HCT116 (cell line): ENCODE results near the gene SEMA4F. TPM values are rescaled to one million over a fixed set of nuclear protein-coding genes. Genes with fewer than 3 reads are reported as not detected.

Experiments used
- ATAC-seq: fragments of 200-7000 bp; cut with Tn5 transposase; 2 replicates; pipeline ENCODE4 v1.9.1; 2020; ENCODE audit warnings: mild to moderate bottlenecking, moderate library complexity
- BruUV-seq: library from RNA; stranded (reverse); fragments of 400-500 nt; replicated peaks from 2 replicates; lab custom pipeline; 2021; lab: Mats Ljungman, UMichigan
- CTCF ChIA-PET: fragments of 300-600 bp; sonication (Branson Sonifier 250); formaldehyde crosslinking; loops from one replicate; lab custom pipeline; 2021; ENCODE audit warnings: antibody characterized with exemption; lab: Charles Lee
- POLR2A ChIA-PET: fragments of 300-600, 350-600 bp; sonication (Branson Sonifier 250); formaldehyde crosslinking; loops from one replicate; lab custom pipeline; 2021; ENCODE audit warnings: antibody characterized with exemption; lab: Charles Lee
- RAD21 ChIA-PET, 2 experiments: fragments of 300-600 bp; sonication (Branson Sonifier 250); formaldehyde crosslinking; loops; one replicate each; lab custom pipeline; 2023; ENCODE audit warnings: low total read pairs in 2 of 2; ENCODE audit not compliant: uncharacterized antibody in 2 of 2, unreplicated experiment in 2 of 2, low non-redundant PET in 1 of 2; lab: Charles Lee
- DNase-seq: peaks from one replicate; pipeline ENCODE4 v3.0.0-alpha.2; 2010; ENCODE audit warnings: low read depth, low spot score
- H2AFZ ChIP-seq: fragments of 200-600 bp; shearing (Covaris generic), sonication (generic); 2 replicates; pipeline ENCODE4 v1.6.1; 2017; ENCODE audit warnings: low read depth, mixed run types, mixed read lengths, antibody characterized with exemption, low read length; ENCODE audit not compliant: poor library complexity, severe bottlenecking
- H3K27ac ChIP-seq: 2 replicates; pipeline ENCODE4 v1.5.1; 2012; ENCODE audit warnings: low read depth, low read length
- H3K27me3 ChIP-seq: fragments of 200-600 bp; sonication (generic); 2 replicates; pipeline ENCODE4 v1.6.1; 2016; ENCODE audit warnings: mixed run types, low read length, mixed read lengths; ENCODE audit not compliant: insufficient read depth
- H3K36me3 ChIP-seq, 2 experiments: fragments of 200-500 bp in 1 of 2; fragments of 200-600 bp in 1 of 2; sonication (Bioruptor generic) in 1 of 2; sonication (generic) in 1 of 2; 2 replicates each; pipeline versions ENCODE4 v1.5.1 to v1.6.1; 2014 to 2016; ENCODE audit warnings: low read length in 2 of 2, inconsistent platforms in 1 of 2, mixed read lengths in 1 of 2, mixed run types in 1 of 2; ENCODE audit not compliant: insufficient read depth in 2 of 2, control insufficient read depth in 1 of 2
- H3K4me1 ChIP-seq, 2 experiments: fragments of 200-600 bp in 1 of 2; sonication (generic) in 1 of 2; 2 replicates each; pipeline versions ENCODE4 v1.5.1 to v1.6.1; 2012 to 2017; ENCODE audit warnings: low read length in 2 of 2, inconsistent platforms in 1 of 2, mild to moderate bottlenecking in 1 of 2, mixed read lengths in 1 of 2, mixed run types in 1 of 2, moderate library complexity in 1 of 2; ENCODE audit not compliant: insufficient read depth in 2 of 2, control insufficient read depth in 1 of 2
- H3K4me2 ChIP-seq: fragments of 200-600 bp; sonication (generic); 2 replicates; pipeline ENCODE4 v1.6.1; 2017; ENCODE audit warnings: mixed run types, low read length, mixed read lengths
- H3K4me3 ChIP-seq, 2 experiments: fragments of 200-600 bp in 1 of 2; sonication (generic) in 1 of 2; replicated peaks in 1 of 2; 2 replicates each; pipeline ENCODE4 v1.5.1; 2011 to 2016; ENCODE audit warnings: low read length in 2 of 2, control low read depth in 1 of 2, low read depth in 1 of 2, mild to moderate bottlenecking in 1 of 2, mixed read lengths in 1 of 2, mixed run types in 1 of 2
- H3K79me2 ChIP-seq: fragments of 200-600 bp; sonication (generic); 2 replicates; pipeline ENCODE4 v1.6.1; 2017; ENCODE audit warnings: mild to moderate bottlenecking, mixed run types, low read length, moderate library complexity, mixed read lengths; ENCODE audit not compliant: insufficient read depth
- H3K9ac ChIP-seq: fragments of 200-600 bp; sonication (generic); 2 replicates; pipeline ENCODE4 v1.6.1; 2016; ENCODE audit warnings: low read length, mixed read lengths
- H3K9me2 ChIP-seq: fragments of 200-600 bp; sonication (generic), shearing (Covaris generic); 2 replicates; pipeline ENCODE4 v1.6.1; 2017; ENCODE audit warnings: mixed run types, mild to moderate bottlenecking, moderate library complexity; ENCODE audit not compliant: insufficient read depth
- H3K9me3 ChIP-seq, 2 experiments: fragments of 200-500 bp in 1 of 2; fragments of 200-600 bp in 1 of 2; sonication (Bioruptor generic) in 1 of 2; sonication (generic) in 1 of 2; 2 replicates each; pipeline ENCODE4 v1.6.1; 2014 to 2017; ENCODE audit warnings: low read length in 2 of 2, mixed read lengths in 2 of 2, inconsistent platforms in 1 of 2, low read depth in 1 of 2, mild to moderate bottlenecking in 1 of 2, mixed run types in 1 of 2, moderate library complexity in 1 of 2; ENCODE audit not compliant: control insufficient read depth in 1 of 2, insufficient read depth in 1 of 2
- H4K20me1 ChIP-seq: fragments of 200-600 bp; sonication (generic), shearing (Covaris generic); 2 replicates; pipeline ENCODE4 v1.6.1; 2017; ENCODE audit warnings: mixed run types, mild to moderate bottlenecking, moderate library complexity; ENCODE audit not compliant: insufficient read depth
- CBX3 ChIP-seq: IDR thresholded peaks from 2 replicates; pipeline ENCODE4 v1.6.1; 2012; ENCODE audit warnings: low read depth
- CEBPB ChIP-seq: IDR thresholded peaks from 2 replicates; pipeline ENCODE4 v1.6.1; 2012; ENCODE audit warnings: low read depth
- POLR2A ChIP-seq: IDR thresholded peaks from 2 replicates; pipeline ENCODE4 v1.7.0; 2011; ENCODE audit warnings: borderline replicate concordance; ENCODE audit not compliant: insufficient read depth, insufficient read length; ENCODE audit errors: extremely low read depth
- RAD21 ChIP-seq: IDR thresholded peaks from 2 replicates; pipeline ENCODE4 v1.6.1; 2012; ENCODE audit warnings: low read depth, mild to moderate bottlenecking
- SRF ChIP-seq: IDR thresholded peaks from 2 replicates; pipeline ENCODE4 v1.6.1; 2012; ENCODE audit warnings: low read depth
- TCF7L2 ChIP-seq: IDR thresholded peaks from 2 replicates; pipeline ENCODE4 v1.7.0; 2011; ENCODE audit warnings: borderline replicate concordance, inconsistent platforms; ENCODE audit not compliant: insufficient read depth, insufficient read length; ENCODE audit errors: extremely low read depth
- ZFX ChIP-seq: fragments of 450-650 bp; IDR thresholded peaks from 2 replicates; pipeline ENCODE4 v1.6.1; 2017
- ZNF274 ChIP-seq: fragments of 200-500 bp; sonication (Bioruptor generic); IDR thresholded peaks from 2 replicates; pipeline ENCODE4 v1.6.1; 2014; ENCODE audit warnings: mild to moderate bottlenecking, low read depth, low read length, inconsistent platforms
- intact Hi-C: fragments of 100-400 bp; cut with micrococcal nuclease; formaldehyde crosslinking; loops from 2 replicates; pipeline ENCODE4 v1.10.0; 2022
- total RNA-seq: library from RNA; stranded (reverse); gene quantifications from one replicate; pipeline ENCODE4 v1.2.1, GENCODE V29; 2021; ENCODE audit not compliant: unreplicated experiment

Gene SEMA4F
- total RNA-seq, 1 experiment from 2014 or later, result 12.3 TPM

GRCh38 chr2:74730530-74730929 is 76.5 kb downstream of the SEMA4F start:
- ChIA-PET CTCF (no interaction called here), POLR2A (no interaction called here), RAD21 (no interaction called here)
- Histone ChIP-seq H3K4me1 (no peaks in the 10 kb centered on the region), H3K36me3 (no peaks in the 10 kb centered on the region), H3K9me2 (no peaks in the 10 kb centered on the region), H3K79me2 (no peaks in the 10 kb centered on the region), H2AFZ (no peak overlapping the region), H3K4me3 (no peak overlapping the region), H3K27me3 (no peaks in the 10 kb centered on the region), H3K9ac (no peak overlapping the region), H4K20me1 (no peaks in the 10 kb centered on the region), H3K27ac (no peak overlapping the region), H3K4me2 (no peak overlapping the region), H3K9me3 (no peaks in the 10 kb centered on the region)
- DNase-seq, result no peak
- intact Hi-C loops, result no loop called here
- ATAC-seq, result no peak
- BruUV-seq, result no TSS peak
- TF ChIP-seq SRF (no peak), CBX3 (no peak), RAD21 (no peak), TCF7L2 (no peak), POLR2A (no peak), ZFX (no peak), ZNF274 (no peak), CEBPB (no peak)

Other genes with a start within 250 kb of the SEMA4F start
- gene C2orf81, start 232.6 kb upstream of the SEMA4F start, total RNA-seq, result 6.5 TPM
- 54.9 TPM for gene WDR54, start 232.5 kb upstream of the SEMA4F start, total RNA-seq
- gene RTKN, start 212.3 kb upstream of the SEMA4F start, total RNA-seq, result 94.0 TPM
- gene INO80B, start 199.2 kb upstream of the SEMA4F start, total RNA-seq, result 24.0 TPM
- 64.7 TPM for gene WBP1, start 195.8 kb upstream of the SEMA4F start, total RNA-seq
- 72.9 TPM for gene MOGS, start 188.9 kb upstream of the SEMA4F start, total RNA-seq
- 65.4 TPM for gene MRPL53, start 181.6 kb upstream of the SEMA4F start, total RNA-seq
- 15.0 TPM for gene CCDC142, start 171.2 kb upstream of the SEMA4F start, total RNA-seq
- 26.4 TPM for gene TTC31, start 171.2 kb upstream of the SEMA4F start, total RNA-seq
- 10.1 TPM for gene LBX2, start 154.6 kb upstream of the SEMA4F start, total RNA-seq
- gene PCGF1, start 146.6 kb upstream of the SEMA4F start, total RNA-seq, result 39.9 TPM
- gene TLX2, start 139.8 kb upstream of the SEMA4F start, total RNA-seq, result not detected
- 0.98 TPM for gene DQX1, start 128.0 kb upstream of the SEMA4F start, total RNA-seq
- 116 TPM for gene AUP1, start 124.5 kb upstream of the SEMA4F start, total RNA-seq
- gene HTRA2, start 124.3 kb upstream of the SEMA4F start, total RNA-seq, result 36.2 TPM
- 4.1 TPM for gene LOXL3, start 100.3 kb upstream of the SEMA4F start, total RNA-seq
- 18.8 TPM for gene DOK1, start 99.5 kb upstream of the SEMA4F start, total RNA-seq
- gene M1AP, start 5.9 kb upstream of the SEMA4F start, total RNA-seq, result 28.2 TPM
- 42.5 TPM for gene HK2, start 179.9 kb downstream of the SEMA4F start, total RNA-seq